ENCODE data around the gene RCAN2.

The RCAN2 gene

GRCh38 chr6:46262928-46263706 lies 228.1 kb downstream of the RCAN2 start:
- DNase-seq (ENCODE audit: low read depth, low spot score): no peak

DNA sequence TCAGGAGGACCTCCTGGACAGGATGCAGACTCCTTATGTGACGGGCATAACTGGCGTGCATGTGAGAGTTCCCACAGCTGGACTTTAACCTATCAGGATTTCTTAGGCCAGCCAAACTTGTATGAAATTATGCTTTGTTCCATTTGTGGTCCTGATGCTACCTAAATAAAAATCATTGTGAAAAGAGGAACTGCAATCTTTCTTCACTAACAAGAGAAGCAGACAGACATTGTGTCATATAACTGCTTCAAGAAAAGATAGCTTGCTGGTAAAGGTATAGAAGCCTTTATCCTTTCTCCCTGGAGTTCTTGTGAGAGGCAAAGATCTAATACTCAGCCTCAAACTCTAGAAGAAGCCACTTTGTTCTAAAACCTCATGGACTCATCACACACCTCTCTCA lies 233.0 kb downstream of the RCAN2 start:
- DNase-seq (ENCODE audit: low read depth, low spot score): no peak

DNA sequence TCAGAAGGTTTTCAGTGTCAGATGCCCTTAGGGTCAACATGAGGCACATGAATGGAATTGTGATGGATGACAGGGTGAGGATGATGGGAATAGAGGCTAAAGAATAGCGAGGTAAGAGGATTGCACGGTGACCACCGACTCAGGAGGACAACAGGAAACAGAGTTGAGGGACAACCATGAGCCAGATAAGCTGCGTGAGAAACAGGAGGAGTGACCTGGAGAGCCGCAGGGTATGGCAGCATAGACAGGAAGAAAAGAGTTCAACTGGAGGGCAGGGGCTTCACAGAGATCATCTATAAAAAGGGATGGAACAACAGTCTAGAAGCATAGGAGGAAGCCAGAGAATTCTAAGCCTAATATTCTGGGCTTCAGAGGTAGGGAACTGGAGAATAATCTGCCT lies 235.7 kb downstream of the RCAN2 start:
- DNase-seq (ENCODE audit: low read depth, low spot score): no peak

- no peak for DNase-seq (ENCODE audit: low read depth, low spot score)
These were observed 236.3 kb downstream of the RCAN2 start for GRCh38 chr6:46254946-46255345.

DNA sequence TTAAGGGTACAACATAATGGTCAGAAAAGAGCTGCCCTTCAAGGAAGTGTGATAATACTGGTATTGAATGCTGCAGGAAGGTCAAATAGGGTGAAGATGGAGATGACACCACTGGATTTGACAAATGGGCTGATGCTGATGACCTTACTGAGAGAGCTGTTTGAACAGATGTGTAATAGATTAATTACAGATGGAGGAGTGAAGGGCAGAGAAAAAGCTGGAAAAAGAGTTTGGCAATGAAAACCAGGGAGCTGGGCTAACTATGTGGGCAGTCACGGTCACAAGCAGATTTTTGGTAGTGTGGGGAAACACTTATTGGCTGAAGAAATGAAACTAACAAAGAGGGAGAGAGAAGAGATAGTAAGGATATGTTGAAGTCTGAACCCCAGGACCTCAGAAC lies 236.9 kb downstream of the RCAN2 start:
- no peak for DNase-seq (ENCODE audit: low read depth, low spot score)

DNA sequence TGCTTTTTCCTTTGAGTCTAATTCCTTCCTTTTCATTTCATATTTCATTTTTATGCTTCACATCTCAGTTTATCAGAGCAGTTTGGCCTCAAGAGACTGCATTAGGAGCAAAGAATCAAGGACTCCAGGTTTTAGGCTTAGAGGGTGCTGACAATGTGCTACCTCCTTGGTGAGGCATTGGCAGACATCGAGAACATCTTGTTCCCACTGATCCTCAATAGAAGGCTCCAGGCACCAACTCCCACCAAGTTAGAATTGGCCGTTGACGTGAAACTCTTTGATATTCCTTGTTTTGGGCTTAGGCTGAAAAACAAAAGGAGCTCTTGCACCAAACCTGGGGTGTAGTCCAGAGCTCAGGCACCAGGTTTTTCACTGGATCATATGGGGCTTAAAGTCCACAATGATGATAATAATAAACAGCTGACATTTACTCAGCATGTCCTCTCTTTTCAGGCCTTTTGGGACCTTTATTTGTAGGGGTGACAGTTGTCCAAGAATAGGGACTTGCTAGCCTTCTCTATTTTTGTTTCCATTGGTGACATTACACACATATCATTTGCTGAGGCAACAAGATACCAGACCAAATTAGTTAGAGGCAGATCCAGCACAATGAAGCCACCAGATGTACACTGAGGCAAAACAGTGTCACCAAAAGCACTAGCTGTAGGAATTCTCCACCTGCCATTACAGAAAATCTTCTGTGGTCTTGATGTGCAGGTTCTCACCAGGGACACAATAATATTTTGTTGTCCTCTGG lies 239.5 kb downstream of the RCAN2 start:
- no peak for DNase-seq (ENCODE audit: low read depth, low spot score)

- no peak for DNase-seq (ENCODE audit: low read depth, low spot score)
These were observed 243.1 kb downstream of the RCAN2 start for GRCh38 chr6:46248143-46248542.

GRCh38 chr6:46246727-46247126 lies 244.5 kb downstream of the RCAN2 start:
- no peak for DNase-seq (ENCODE audit: low read depth, low spot score)

GRCh38 chr6:46246081-46246480 lies 245.2 kb downstream of the RCAN2 start:
- DNase-seq (ENCODE audit: low read depth, low spot score): no peak

DNA sequence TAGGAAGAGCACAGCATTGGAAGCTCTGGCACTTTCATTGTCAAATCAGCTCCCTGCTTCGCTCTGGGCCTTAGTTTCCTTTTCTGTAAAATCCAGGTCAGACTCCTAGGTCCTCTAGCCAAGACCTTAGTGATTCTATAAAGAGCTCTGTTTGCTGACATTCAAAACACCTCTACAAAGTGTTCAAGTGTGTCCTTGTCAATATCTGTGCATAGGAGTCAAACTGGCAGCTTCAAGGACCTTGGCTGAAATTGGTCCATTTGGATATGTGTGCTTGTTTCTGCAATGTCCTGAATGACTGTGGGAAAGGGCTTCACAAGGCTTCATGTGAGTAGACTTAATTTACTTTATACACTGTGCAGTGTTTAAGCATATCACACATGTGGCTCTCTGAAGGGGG lies 246.6 kb downstream of the RCAN2 start:
- no peak for DNase-seq (ENCODE audit: low read depth, low spot score)

DNA sequence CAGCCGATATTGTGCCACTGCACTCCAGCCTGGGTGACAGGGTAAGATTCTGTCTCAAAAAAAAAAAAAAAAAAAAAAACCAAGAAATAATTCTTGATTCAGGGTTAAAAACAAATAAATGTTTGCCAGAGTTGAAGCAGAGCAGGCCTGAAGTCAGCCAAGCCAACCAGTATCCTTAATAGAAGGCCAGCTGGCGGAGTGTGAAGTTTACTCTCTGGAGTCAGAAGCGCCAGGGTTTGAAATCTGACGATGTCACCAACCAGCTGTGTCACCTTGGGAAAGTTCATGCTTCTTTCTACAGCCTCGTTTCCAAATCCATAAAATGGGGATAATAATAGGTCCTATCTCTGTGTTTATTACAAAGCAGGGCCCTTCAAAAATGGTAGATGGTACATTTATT lies 247.5 kb downstream of the RCAN2 start:
- DNase-seq (ENCODE audit: low read depth, low spot score): no peak

DNA sequence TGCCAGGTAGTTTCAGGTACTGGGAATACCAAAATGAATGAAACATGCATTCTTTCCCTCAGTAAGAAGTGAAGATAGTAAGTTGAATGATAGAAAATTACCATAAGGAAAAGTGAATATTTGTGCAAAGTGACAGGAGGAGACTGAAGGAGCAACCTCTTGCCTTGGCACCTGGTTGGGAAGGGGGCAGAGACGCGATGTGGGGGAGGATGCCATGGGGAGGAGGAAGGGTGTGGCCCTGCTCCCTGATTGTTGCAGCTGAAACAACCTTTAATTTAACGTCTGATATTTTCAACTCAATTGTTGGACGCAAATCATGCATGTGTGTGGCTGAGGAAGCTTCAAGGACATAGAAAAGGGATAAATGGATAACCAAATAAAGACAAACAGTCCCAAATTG lies 248.3 kb downstream of the RCAN2 start:
- DNase-seq (ENCODE audit: low read depth, low spot score): no peak

- no peak for DNase-seq (ENCODE audit: low read depth, low spot score)
These were observed 250.2 kb downstream of the RCAN2 start for GRCh38 chr6:46240866-46241565.

DNA sequence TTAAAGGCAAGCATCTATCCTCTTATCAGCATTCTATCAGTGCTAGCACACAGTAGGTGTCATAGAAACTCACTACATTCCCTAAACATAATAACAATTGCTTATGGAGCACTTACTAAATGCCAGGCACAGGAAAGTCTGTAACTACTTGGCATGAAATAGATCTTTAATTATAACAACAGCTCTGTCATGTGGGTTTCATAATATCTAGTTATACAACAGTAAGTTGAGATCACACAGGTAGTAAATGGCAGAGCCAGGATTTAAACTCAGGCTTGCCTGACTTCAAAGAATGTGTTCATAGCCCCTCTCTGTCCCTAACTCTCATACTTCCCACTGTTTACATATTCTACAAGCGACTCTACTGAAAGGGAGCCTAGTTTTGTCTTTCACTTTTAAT lies 254.5 kb downstream of the RCAN2 start:
- no peak for DNase-seq (ENCODE audit: low read depth, low spot score)

DNA sequence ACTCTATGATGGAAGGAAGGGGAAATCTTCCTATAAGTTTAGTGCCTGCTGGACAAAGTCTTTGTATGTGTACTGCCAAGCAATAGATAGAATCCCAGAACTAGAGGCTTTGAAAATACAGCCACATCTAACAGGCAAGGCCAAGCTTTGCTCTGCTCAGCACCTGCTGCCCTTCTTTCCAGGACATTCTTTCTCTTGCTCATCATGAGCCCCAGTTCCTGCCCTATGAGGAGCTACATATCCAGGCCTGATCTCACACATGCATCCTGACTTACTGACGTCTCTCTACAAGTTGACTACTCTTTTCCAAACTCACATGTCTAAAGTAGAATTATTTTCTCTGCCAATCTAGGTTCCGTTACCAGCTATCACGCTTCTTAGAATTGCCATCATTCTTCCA lies 256.0 kb downstream of the RCAN2 start:
- no peak for DNase-seq (ENCODE audit: low read depth, low spot score)

DNA sequence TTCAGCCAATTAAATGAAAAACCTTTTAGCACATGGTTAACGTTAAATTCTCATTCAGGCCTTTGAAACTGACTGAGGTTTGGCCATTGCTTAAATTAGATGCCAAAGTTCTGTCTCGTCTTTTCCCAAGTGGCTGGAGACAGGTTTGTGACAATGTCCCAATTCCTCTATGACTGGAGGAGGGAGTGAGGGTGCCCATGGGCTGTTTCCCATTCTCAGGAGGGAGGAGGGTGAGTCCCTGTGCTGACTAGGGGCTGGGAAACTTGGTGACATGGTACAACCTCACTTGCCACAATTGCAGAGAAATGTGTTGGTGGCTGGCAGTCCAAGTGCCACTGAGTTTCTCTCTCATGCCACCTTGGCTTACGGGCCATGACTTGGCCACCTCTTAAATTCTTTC lies 256.5 kb downstream of the RCAN2 start:
- DNase-seq (ENCODE audit: low read depth, low spot score): no peak

DNA sequence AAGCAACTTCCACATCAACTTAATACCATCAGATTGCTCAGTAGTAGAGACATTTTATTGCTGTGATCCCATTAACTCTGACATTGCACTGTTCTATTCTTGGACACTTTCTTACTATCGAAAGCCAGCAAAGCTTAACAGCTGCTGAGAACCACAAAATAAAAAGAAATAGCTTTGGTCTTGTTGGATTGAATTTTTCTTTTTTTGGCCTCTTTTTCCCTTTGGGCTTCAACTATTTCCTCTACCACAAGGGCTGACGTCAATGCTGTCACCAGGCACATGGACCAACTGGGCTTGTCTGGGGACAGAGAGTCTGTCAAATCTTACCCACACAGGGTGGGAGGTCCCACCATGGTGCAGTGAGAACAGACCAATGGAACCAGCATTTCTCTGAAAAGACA lies 257.1 kb downstream of the RCAN2 start:
- DNase-seq (ENCODE audit: low read depth, low spot score): no peak

GRCh38 chr6:46233129-46233528 lies 258.1 kb downstream of the RCAN2 start:
- no peak for DNase-seq (ENCODE audit: low read depth, low spot score)

GRCh38 chr6:46222286-46222685 lies 269.0 kb downstream of the RCAN2 start:
- no peak for DNase-seq (ENCODE audit: low read depth, low spot score)

DNA sequence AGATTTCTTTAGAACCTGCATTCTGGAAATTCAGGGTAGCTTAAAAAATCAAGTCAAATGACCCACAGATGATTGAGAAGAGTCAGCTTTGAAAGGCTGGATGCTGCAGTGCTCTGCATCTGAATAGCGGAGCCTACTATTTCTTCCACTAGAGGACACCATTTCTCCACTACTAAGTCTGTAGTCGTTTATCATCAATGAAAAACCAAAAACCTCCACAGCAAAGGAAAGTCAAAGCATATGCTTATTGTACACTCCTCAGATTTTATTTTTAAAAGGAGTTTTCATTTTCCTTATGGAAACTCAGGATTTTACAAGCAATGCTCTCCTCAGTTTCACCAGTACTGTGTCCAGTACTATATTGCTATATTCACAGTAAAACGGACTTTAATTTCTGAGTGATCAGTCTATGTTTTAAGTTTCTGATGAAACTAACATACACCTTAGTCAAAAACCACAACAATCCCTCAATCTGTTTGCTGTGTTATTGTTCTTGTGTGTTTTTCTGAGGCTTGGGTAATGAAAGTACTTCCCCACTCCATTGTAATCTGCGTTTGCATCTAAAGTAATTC lies 269.9 kb downstream of the RCAN2 start:
- DNase-seq (ENCODE audit: low read depth, low spot score): no peak

DNA sequence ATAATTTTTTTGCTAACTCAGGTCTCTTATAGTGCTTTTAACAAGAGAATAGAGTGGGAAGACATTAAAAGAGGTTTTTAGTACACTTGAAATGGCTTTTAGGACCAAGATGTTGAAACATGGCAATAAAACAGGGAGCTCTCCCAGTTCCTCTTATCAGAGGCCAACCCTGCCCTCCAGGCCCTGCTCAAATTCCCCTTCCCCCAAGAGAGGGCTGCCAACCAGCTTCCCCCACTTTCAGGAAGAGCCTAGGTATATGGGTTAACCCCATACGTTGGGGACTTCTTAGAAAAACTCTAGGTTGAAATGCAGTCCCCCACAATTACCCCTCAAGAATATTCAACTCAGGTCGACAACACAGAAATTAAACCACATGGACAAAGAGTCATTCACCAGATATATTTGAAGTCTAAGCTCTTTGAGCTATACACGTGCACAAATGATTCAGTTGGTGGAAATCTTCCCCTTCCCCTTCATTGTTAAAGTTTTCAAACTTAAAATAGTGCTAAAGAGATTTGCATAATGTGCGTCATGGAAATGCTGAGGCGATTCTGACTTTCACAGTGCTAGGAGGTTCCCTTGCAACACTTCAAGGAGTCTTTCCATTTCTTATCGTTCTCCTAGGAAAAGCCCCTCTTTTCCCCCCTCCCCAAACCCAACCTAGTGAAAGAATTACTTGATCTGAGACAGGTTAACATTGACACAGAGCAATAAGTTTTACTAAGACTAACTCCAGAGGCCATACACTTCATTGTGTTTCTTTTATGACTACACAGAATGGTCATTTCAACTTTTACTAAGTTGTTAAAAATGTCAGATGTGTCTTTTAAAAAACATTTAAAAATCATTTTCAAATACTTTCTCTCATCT lies 270.7 kb downstream of the RCAN2 start:
- DNase-seq (ENCODE audit: low read depth, low spot score): no peak
